Endodermal cell (in vitro differentiated cells): ENCODE measurements around the gene PCNT. TPM values are rescaled to one million over a fixed set of nuclear protein-coding genes. Genes with fewer than 3 reads are reported as not detected.

ENCODE experiments used
- DNase-seq: peaks from one replicate; pipeline ENCODE4 v3.0.0-alpha.2; 2017
- H3K27ac ChIP-seq: 2 replicates; pipeline ENCODE4 v1.5.1; 2013; ENCODE audit warnings: mild to moderate bottlenecking, low read depth, low read length, moderate library complexity
- H3K27me3 ChIP-seq: 2 replicates; pipeline ENCODE4 v1.6.1; 2013; ENCODE audit warnings: mild to moderate bottlenecking, low read length, moderate library complexity; ENCODE audit not compliant: insufficient read depth, control insufficient read depth, poor library complexity, severe bottlenecking
- H3K36me3 ChIP-seq: 2 replicates; pipeline ENCODE4 v1.7.0; 2013; ENCODE audit warnings: mild to moderate bottlenecking, low read length, moderate library complexity; ENCODE audit not compliant: control insufficient read depth, insufficient read depth
- H3K4me1 ChIP-seq: one replicate; pipeline ENCODE4 v1.7.0; 2013; ENCODE audit warnings: low read length; ENCODE audit not compliant: control insufficient read depth, insufficient read depth
- H3K4me3 ChIP-seq: 2 replicates; pipeline ENCODE4 v1.5.1; 2013; ENCODE audit warnings: mild to moderate bottlenecking, low read length, moderate library complexity
- H3K9ac ChIP-seq: 2 replicates; pipeline ENCODE4 v1.6.1; 2013; ENCODE audit warnings: mild to moderate bottlenecking, low read length, moderate library complexity; ENCODE audit not compliant: poor library complexity, severe bottlenecking; ENCODE audit errors: extremely low read depth
- H3K9me3 ChIP-seq: 2 replicates; pipeline ENCODE4 v1.6.1; 2013; ENCODE audit warnings: mild to moderate bottlenecking, low read length, moderate library complexity; ENCODE audit not compliant: control insufficient read depth
- H3K27ac Mint-ChIP-seq: 2 replicates; pipeline ENCODE4 v1.8.0; 2020; ENCODE audit warnings: mixed read lengths
- H3K27me3 Mint-ChIP-seq: 2 replicates; pipeline ENCODE4 v1.8.0; 2021; ENCODE audit warnings: mild to moderate bottlenecking, mixed read lengths; ENCODE audit not compliant: insufficient read depth
- H3K36me3 Mint-ChIP-seq: 2 replicates; pipeline ENCODE4 v1.8.0; 2020; ENCODE audit warnings: low read depth, mixed read lengths
- H3K4me1 Mint-ChIP-seq: 2 replicates; pipeline ENCODE4 v1.8.0; 2020; ENCODE audit warnings: mixed read lengths
- H3K4me3 Mint-ChIP-seq: 2 replicates; pipeline ENCODE4 v1.8.0; 2020; ENCODE audit warnings: mild to moderate bottlenecking, moderate library complexity, mixed read lengths
- H3K9me3 Mint-ChIP-seq: 2 replicates; pipeline ENCODE4 v1.8.0; 2020; ENCODE audit warnings: mild to moderate bottlenecking, mixed read lengths
- WGBS, 2 experiments: methylation state at CpG; one replicate each; pipeline versions ENCODE4 v1.1.5 to v1.1.7; 2013; ENCODE audit warnings: missing lambda C conversion rate in 2 of 2, mixed read lengths in 1 of 2; ENCODE audit not compliant: insufficient coverage in 1 of 2, insufficient read length in 1 of 2; 5-methylcytosine and 5-hydroxymethylcytosine counted together
- total RNA-seq, 2 donors: library from RNA; stranded (reverse); fragmentation: NEBNext Ultra II Directional in 1 of 2; extraction: Animal tissue kit (Norgen Biotek cat#: 25700) in 1 of 2; gene quantifications; 2 replicates in 1 of 2; 3 replicates in 1 of 2; pipeline ENCODE4 v1.2.1, GENCODE V29; 2021
- TF ChIP-seq, protein P1 (sequence below): fragments of 200-600 bp; sonication (generic); conservative IDR thresholded peaks from 2 replicates; pipeline ENCODE4 v1.5.0; 2021; ENCODE audit warnings: antibody characterized with exemption, mild to moderate bottlenecking

The PCNT gene
- total RNA-seq, 2 donors from 2014 or later, result 40.1 to 40.7 TPM

DNA sequence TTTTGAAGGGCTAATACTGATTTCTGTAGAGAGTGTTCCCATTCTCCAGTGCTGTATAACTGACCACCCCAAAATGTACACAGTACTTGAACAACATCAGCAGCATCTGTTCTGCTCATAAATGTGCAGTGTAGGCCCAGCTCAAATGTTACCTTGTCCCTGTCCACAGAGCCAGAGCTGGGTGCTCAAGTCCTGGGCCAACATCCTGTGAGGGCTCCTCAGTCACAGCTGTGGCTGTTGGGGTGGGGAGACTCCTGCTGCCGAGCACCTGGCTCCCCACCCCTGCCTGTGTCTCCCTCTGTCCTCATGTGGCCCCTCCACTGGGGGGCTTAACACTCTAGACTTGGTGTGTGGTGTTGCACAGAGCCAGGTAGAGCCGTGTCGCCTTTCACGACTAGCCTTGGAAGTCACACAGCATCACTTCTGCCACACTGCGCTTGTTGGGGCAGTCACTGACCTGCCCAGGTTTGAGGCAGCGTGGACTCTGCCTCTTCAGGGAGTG lies 165.3 kb downstream of the PCNT start:
- TF ChIP-seq, protein P1, sequence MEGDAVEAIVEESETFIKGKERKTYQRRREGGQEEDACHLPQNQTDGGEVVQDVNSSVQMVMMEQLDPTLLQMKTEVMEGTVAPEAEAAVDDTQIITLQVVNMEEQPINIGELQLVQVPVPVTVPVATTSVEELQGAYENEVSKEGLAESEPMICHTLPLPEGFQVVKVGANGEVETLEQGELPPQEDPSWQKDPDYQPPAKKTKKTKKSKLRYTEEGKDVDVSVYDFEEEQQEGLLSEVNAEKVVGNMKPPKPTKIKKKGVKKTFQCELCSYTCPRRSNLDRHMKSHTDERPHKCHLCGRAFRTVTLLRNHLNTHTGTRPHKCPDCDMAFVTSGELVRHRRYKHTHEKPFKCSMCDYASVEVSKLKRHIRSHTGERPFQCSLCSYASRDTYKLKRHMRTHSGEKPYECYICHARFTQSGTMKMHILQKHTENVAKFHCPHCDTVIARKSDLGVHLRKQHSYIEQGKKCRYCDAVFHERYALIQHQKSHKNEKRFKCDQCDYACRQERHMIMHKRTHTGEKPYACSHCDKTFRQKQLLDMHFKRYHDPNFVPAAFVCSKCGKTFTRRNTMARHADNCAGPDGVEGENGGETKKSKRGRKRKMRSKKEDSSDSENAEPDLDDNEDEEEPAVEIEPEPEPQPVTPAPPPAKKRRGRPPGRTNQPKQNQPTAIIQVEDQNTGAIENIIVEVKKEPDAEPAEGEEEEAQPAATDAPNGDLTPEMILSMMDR, result no peak
- H3K9me3 Mint-ChIP-seq, result no peaks in the 10 kb centered on the region
- H3K36me3 Mint-ChIP-seq, result peaks cover 41% of the 10 kb centered on the region
- Histone ChIP-seq H3K36me3 (peaks cover 55% of the 10 kb centered on the region), H3K9me3 (no peaks in the 10 kb centered on the region), H3K4me3 (no peak overlapping the region), H3K9ac (no peak overlapping the region), H3K4me1 (no peaks in the 10 kb centered on the region), H3K27me3 (no peaks in the 10 kb centered on the region), H3K27ac (no peak overlapping the region)
- H3K27me3 Mint-ChIP-seq, result no peaks in the 10 kb centered on the region
- no peak overlapping the region for H3K4me3 Mint-ChIP-seq
- WGBS, 2 experiments, result 93 to 95% methylated on average over 6 of the region's 6 CpGs
- H3K4me1 Mint-ChIP-seq, result no peaks in the 10 kb centered on the region
- no peak for DNase-seq
- H3K27ac Mint-ChIP-seq, result no peak overlapping the region

DNA sequence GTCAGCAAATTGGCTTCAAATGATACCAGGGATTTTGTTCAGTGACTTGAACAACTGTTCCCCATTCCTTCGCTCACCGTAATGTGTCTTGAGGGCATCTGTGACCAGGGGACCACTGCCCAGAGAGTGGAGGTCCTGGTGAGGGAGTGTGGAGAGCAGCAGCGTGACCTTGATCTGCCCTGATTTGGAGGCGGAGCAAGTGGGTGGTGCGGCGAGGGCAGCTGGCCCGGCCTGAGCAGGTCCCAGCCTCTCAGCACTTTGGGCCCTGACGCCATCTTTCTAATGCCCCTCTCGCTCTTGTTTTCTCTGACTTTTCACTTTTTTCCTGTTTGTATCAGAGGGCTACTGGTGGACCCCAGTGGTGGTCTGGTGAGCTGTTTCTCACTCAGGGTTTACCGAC lies 165.8 kb downstream of the PCNT start:
- H3K9me3 ChIP-seq, result no peaks in the 10 kb centered on the region
- no peaks in the 10 kb centered on the region for H3K4me1 ChIP-seq
- Mint-ChIP-seq H3K9me3 (no peaks in the 10 kb centered on the region), H3K27me3 (no peaks in the 10 kb centered on the region), H3K36me3 (peaks cover 45% of the 10 kb centered on the region), H3K4me3 (no peak overlapping the region), H3K27ac (no peak overlapping the region), H3K4me1 (no peaks in the 10 kb centered on the region)
- WGBS, 2 experiments, result 90 to 92% methylated on average over 9 to 10 of the region's 10 CpGs
- H3K27me3 ChIP-seq, result no peaks in the 10 kb centered on the region
- peaks cover 56% of the 10 kb centered on the region for H3K36me3 ChIP-seq
- no peak overlapping the region for H3K27ac ChIP-seq
- no peak overlapping the region for H3K4me3 ChIP-seq
- H3K9ac ChIP-seq, result no peak overlapping the region
- DNase-seq, result no peak
- TF ChIP-seq, protein P1, result no peak

DNA sequence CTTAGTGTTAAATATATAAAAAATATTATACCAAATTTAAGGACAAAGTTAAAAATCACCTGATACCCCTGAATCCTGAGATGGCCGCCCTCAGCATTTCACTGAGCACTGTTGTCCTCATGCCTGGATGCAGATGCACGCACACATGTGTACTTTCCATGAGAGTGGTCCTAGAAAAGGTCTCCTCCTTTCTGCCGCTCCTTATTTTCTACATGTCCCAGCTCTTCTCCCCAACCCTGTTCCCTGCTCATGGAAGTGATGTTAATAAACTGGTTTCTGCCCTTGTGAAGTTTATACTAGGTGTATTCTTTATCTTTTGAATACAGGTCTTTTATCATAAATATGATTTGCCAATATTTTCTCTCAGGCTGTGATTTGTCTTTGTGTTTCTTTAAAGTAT lies 167.6 kb downstream of the PCNT start:
- Histone ChIP-seq H3K4me3 (no peak overlapping the region), H3K9ac (no peak overlapping the region), H3K9me3 (no peaks in the 10 kb centered on the region), H3K36me3 (peaks cover 56% of the 10 kb centered on the region), H3K4me1 (no peaks in the 10 kb centered on the region), H3K27me3 (no peaks in the 10 kb centered on the region), H3K27ac (no peak overlapping the region)
- Mint-ChIP-seq H3K9me3 (no peaks in the 10 kb centered on the region), H3K36me3 (peaks cover 37% of the 10 kb centered on the region), H3K27me3 (no peaks in the 10 kb centered on the region), H3K4me3 (no peak overlapping the region), H3K4me1 (no peaks in the 10 kb centered on the region), H3K27ac (no peak overlapping the region)
- TF ChIP-seq, protein P1, result no peak
- no peak for DNase-seq
- 92 to 93% methylated on average over 2 to 3 of the region's 3 CpGs for WGBS, 2 experiments
